ENCODE measurements around the gene MOCS1.

Gene MOCS1

DNA sequence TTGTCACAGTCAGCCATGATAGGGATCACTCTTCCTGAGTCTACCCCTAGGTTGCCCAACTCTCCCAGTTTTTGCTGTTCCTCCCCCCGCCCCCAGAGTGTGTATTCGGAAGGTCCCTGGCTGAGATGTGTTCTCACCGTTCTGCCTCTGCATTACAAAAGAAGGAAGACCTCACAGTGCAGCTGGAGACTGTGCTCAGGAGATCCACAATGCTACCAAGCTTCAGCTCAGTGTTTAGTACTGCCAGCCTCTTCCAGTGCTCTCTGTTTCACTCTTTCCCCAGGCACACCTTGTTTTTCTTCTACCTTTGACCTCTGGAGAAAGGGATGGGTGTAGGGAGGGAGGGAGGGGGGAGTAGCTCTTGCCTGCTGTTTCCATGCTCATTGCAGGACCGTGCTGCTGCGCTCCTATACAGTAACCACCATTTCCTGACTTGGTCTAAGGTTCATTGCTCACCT, 13.4 kb upstream of the MOCS1 start:
- no peak for DNase-seq

DNA sequence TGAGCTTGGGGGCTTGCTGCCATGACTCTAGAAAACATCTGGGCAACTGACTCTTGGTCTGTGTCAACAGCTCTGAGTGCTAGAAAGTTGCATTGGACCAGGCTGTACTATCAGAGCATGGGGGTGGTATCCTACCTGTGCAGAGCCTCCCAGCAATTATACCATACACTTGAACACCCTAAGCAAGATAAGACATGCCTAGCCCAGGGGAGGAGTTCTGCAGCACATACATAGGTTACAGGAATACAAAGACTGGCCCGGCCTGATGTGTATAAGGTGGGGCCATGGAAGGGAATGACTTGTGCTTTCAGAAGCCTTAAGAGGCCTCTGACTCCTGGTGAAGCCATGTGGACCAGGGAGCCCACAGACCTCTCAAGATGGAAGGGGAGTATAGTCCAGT, 11.4 kb upstream of the MOCS1 start:
- no peak for DNase-seq

DNA sequence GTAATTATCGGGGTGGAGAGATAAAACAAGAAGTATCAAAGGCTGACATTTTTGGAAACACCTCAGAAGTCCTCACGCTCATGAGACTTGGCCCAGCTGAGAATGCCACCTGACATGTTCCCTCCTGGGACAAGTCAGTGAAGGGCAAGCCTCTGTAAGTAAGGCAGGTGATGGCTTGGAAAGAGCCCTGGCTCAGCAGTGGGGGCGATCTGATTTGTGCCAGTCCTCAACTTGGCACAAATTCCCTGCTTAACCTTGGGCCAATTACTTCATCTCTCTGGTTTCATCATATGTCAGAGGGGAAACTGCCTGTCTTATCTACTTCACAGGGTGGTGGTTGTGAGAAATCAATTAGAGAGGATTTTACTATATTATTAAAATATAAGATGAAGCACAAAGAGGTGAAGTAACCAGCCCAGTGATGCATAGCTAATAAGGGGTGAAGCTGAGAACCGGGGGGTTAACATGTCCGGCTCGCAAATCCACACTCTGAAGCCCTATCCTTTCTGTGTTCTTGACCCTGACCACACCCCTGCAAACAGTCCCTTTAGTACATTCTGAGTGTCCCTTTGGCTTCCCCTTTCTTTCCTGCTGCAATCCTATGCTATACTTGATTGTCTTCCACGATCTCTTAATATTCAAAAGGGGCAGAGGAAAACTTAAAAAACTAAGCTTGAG, 8.8 kb upstream of the MOCS1 start:
- DNase-seq: no peak

DNA sequence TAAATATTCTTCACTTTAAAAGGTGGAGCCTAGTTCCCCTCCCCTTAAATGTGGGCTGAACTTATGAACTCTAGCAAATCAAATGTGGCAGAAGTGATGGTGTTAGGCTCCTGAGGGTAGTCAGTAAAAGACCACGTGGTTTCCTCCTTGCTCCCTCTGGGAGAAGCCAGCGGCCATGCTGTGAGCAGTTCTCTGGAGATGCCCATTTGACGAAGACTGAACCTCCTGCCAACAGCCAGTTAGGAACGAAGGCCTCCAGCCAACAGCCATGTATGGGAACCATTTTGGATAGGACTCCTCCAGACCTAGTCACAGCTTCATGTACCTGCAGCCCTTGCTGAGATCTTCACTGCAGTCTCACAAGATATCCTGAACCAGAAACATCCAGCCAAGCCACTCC, 7.6 kb upstream of the MOCS1 start:
- no peak for DNase-seq

DNA sequence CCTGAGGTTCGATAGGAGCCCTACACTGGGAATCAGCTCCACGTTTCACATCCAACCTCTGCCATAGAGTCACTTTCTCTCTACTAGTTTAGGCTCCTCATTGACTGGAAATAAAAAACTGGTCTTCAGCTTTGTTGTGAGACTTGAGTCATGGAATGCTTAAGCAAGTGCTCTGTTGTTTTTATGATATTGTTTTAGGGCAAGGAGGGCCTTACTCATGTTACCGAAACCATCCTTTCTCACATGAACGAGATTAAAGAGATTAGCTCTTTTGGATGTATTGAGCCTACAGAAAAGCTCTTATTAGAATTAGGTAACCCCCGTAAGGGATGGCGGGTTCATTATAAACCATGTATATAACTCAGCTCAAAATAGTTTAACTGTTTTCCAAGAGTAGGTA, 6.9 kb upstream of the MOCS1 start:
- no peak for DNase-seq

DNA sequence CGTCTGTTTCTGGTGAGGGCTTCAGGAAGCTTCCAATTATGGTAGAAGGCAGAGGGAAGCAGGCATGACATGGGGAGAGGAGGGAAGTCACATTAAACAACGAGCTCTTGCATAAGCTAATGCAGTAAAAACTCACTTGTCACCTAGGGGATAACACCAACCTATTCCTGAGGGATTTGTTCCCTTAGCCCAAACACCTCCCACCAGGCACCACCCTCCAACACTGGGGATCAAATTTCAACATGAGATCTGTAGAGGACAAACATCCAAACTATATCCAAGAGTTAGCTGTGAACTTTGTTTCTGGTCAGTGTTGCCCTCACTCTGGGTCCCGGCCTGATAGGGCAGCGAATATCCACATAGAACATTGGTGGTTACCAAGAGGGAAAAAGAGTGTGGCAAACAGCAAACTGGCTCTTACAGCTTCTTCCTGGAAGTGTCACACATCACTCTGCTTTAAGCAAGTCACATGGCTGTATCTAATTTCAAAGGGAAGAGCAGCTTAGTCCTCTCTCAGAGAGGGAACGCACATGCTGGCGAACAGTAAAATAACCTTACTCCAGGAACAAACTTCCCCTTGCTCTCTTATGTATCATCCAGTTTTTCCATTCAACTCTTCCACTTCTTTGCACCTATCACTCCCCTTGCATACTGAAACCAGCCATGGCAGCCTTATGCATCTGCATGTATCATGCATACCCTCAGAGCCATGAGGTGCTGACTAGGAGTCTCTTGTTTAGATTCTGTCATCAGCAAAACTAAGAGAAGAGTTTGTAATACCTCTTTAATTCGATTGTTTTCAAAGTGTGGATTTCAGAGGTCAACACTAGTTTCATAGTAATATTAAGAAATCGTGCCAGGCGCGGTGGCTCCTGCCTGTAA, 4.8 kb upstream of the MOCS1 start:
- no peak for DNase-seq

DNA sequence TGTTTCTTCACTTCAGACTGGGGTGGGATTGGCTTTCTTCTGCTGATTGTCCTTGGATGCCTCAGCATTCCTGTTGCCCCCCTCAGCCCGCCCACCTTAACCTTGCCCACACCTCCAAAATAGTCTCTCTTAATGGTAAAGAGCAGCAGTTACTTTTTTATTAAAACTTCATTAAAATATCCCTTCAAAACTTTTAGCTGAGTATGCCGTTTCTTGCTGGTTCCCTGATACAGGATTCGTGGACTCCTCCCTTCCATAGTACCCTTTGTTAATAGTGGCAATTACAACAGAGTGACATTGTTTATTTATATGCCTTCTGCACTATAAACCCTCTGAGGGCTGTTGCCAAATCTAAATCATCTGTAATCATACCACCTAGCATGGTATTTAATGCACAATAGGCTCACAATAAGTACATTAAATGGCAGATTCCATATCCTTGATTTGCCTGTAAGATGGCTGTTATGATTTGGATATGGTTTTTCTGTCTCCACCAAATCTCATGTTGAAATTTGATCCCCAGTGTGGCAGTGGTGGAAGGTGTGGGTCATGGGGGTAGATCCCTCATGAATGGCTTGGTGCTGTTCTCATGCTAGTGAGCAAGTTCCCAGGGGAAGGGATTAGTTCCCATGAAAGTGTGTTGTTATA, 3.5 kb upstream of the MOCS1 start:
- no peak for DNase-seq

DNA sequence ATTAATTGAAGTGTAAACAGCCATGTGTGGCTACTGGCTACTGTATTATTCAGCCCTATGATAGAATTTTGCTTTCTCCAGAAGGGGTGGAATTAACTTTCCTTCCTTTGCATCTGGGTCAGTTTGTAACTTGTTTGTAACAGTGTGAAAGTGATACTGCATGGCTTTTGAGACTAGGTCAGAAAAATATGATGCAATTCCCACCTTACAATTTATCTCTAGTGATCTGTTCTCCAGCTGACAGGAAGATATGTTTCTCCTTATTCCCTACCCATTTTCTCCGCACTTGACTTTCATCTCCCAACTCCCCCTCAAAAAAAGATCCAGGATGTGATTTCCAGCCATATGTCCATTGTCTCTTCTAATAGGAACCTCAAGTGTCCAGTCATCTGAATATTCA, 2.6 kb upstream of the MOCS1 start:
- no peak for DNase-seq

DNA sequence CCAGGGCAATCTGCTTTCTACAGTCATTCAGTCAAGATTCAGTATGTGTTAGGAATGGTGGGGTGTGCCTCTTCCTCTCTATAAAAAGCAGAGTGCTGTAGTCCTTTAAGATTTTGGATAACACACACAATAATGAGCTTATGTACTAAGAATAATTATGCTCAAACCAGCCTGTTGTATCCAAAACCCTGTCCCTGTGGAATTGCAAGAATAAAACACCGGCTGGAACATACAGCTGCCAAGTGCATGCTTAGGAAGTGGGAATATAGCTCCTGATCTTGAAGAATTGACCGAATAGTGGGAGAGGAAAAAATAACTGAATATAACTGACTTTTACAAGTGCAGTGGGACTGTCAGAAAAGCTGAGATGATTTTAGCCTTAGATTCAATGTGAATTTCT, 979 bp upstream of the MOCS1 start:
- no peak for DNase-seq

DNA sequence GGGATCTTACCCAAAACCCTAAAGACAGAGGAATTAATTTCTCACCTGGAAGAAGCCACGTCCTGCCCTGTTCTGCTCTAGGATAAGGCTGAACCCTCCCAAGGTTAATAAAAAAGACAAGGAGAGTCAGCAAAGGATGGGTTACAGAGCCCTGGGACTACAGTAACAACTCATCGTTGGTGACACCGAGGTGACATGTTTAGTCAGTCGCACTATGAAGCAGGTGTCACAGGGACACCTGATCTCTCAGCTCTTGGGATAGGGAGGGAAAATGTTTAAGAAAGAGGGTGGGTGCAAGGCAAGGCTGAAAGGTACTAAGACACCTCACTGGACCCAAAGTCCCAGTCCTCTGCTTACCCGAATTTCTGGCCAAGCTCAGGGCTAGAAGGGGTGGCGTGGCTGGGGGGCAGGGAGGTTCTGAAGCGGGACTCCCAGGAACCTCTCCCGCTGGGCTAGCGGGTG, 562 bp downstream of the MOCS1 start:
- no peak for DNase-seq

DNA sequence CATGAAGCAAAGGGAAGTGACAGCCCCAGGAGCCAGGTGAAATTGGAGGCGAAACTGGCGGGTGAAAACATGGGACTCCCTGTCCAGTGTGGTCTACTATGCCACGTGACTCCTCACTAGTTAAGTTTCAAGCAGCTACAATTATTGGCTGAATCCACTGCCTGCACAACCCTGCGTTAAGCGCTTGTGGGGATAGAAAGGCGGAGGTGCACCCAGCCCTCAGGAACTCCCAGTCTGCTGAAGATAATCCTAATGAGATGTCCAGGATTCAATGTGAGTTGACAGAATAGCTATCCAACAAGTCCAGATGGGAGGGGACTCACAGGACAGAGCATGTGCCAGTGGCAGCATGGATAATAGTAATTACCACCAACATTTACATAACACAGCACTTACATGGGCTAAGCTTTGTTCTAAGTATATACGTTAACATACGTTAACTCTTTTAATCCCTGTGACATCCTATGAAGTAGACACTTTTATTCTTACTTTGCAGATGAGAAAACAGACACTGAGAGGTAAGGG, 1.8 kb downstream of the MOCS1 start:
- no peak for DNase-seq

DNA sequence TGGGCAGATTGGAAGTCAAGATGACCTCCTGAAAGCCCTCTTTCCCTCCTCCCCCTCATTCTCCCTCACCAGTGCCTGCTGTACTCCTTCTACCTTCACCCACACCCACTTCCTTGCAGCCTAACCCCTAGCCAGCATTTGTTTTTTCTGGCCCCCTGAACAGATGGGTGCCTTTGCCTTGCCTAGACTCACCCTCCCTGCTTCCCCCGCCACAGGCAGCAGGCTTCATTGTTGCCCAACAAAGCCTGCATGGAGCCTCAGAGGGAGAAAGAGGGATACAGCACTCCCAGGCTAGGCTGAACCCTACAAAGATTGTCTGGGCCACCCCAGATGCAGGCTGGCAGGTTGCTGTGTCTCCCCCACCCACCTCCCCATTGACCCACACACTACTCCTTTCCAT, 2.7 kb downstream of the MOCS1 start:
- no peak for DNase-seq

DNA sequence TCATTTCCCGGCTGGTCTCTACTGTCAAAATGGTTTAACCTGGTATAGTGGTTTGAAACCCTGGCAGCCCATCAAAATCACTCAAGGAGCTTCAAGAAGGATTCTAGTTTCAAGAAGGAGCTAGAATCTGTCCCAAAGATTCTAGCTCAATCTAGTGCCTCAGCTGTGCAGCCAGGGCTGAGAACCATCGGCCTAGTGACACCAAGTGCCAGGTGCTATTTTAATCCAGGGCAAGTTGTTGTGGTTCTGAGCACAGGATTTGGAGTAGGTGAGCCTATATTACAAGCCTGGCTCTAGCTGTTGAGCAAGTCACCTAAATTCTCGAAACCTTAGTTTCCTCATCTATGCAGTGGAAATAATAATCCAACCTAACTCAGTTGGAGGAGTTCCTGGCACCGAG, 3.7 kb downstream of the MOCS1 start:
- no peak for DNase-seq

DNA sequence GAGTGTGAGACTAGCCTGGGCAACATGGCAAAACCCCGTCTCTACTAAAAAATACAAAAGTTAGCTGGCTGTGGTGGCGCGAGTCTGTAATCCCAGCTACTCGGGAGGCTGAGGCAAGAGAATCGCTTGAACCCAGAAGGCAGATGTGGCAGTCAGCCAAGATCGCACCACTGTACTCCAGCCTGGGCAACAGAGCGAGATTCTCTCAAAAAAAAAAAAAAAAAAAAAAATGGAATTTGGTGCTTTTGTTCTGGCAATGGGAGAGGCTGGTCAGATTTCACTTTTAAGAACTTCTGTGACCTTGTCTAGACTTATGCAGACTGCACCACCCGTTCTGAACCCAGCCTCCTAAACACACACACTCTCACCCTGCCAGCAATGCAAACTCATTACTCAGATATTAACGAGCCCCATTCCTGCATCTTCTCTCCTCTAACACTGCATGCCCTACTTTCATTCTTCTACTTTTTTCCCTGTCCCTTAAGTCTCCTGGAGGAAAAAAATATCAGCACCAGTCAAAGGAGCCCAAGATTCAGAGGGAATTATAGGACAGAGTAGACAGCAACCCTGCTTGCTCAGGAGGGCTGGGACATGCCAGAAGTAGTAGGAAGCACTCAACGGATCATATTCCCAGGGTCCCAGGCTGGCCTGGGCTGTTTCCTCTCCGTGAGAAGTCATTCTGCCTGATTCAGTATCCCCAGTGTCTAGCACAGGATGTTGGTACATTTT, 4.4 kb downstream of the MOCS1 start:
- DNase-seq: no peak

DNA sequence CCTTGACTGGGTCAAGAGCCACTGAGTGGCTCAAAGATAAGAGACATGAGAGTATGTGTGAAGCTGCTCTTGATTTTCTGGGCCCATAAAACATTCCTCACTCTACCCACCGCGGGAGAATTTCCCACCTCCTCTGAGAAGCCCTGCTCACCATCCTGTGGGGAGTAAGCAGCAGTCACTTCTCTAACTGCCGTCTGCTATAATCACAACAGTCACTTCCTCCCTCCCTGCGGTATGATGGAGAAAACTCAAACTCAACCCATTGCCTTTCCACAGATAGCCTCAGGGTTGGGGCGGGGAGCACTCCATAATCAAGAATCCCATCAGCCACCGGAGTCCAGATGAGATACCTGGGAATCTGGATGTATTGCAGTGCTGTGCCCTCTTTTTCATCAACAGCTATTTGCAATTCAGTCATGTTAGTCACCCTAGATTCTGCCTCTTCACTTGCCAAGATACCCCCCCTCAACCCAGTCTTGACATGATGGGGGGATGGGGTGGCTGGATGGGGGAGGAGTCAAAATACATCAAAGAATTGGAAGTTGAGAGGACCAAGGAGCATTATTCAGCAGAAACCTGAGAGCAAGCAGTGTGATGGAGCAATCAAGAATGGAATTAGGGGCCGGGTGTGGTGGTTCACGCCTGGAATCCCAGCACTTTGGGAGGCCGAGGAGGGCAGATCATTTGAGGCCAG, 5.1 kb downstream of the MOCS1 start:
- no peak for DNase-seq

DNA sequence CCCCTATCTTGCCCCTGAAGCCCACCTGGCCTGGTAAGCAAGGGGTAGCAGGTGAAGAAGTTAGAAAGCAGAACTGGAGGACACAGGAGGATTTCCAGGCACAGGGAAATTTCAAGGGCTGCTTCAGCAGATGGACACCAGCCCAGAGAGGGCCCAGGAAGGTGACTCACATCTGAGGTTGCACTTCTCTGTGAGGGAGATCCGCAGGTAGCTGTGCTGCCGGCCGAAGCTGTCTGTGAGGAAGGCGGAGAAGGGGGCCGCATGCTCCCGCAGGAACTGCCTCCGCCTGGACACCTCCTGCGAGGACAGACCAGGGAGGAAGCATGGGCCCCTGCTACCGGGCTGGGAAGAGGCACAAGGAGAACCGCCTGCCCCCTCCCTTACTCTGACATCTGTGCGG, 7.1 kb downstream of the MOCS1 start:
- no peak for DNase-seq

DNA sequence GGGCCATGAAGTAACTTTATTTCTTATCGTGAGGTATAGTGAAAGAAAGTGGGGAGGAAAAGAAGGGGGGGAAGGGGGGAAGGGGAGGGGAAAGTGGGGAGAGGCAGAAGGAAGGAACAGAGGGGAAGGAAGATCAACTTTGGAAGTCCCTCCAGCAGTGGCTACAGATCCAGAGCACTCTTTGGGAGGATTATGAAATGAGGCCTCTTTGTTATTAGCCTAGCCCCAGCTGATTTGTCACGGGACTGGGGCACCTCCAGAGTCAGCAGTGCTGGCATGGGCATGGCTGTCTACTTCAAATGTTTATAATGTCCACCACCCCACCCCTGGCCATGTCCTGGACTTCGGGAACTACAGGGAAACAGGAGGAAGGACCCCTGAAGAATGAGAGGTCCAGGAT, 7.6 kb downstream of the MOCS1 start:
- DNase-seq: no peak

DNA sequence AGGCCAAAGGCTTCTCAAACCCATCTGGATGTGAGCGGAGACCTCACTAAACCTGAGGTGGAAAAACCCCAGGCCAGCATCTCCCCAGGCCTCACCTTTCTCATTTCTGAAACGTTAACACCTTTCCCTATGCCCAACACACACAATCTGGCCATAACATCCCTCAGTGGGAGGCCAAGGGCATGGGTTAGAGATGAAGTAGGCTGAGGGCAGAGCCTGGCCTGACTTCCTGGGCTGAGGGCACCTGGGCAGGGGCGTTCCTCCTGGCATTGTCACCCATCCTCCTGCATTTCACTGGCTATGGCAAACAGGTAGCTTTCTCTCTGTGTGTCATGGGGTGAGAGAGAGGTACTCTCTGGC, 8.4 kb downstream of the MOCS1 start:
- DNase-seq: no peak

DNA sequence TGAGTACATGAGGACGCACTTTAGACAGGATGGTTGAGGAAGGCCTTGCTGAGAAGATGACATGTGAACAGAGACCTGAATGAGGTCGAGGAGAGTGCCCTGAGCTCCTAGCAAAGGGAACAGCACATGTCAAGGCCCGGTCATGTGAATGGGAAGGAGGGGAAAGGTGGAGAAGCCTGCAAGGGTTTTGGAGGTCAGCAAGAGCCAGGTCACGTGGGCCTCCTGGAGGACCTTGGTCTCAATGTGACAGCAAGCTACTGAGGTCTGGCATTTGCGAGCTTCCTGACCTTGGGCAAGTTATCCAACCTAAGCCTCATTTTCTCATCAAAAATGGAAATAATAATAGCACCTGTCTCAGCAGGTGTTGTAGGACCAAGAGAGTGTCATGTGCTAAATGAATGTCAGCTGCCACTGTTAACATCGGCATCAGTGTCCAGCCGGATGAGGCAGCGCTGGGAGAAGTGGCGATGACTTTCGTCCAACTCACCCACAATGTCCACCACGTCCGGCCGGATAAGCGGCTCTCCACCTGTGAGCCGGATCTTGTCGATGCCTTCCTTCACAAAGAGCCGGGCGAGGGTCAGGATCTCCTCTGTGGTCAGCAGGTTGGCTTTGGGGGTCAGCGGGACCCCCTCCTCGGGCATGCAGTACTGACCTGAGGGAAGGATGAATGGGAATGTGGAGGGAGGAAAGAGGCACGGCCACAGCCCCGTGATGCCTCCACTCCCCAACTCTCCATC, 8.9 kb downstream of the MOCS1 start:
- DNase-seq: no peak

DNA sequence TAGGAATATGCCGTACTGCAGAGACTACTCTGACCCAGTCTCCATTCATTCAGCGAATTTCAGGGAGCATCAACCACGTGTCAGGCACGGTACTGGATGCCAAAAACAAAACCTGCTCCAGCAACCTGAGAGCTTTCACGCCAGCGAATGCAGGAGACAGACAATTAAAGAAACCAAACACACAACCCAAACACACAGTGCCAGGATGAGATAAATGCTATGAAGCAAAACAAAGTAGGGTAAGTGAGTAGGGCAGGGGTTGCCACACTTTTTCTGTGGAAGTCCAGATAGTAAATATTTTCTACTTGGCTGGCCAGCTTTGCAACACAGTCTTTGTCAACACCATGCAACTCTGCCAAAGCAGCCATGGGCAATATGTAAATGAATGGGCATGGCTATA, 10.0 kb downstream of the MOCS1 start:
- no peak for DNase-seq

DNA sequence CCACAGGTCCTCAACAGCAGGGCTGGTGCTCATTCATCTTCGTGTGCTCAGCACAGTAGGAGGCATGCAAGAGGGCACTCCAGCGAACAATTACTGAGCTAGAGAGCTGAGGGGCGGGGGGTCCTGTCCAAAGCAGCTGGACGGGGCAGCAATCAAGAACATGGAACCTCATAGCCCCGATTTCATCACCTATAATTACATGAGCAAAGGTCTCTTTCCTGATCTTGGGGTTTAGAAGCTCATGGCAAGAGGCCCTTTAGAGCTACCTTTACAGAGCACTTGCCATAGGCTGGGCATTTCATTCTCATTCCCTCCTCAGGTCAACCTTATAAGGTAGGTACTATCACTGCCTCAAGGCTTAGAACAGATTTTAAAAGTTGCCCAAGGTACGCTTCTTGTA, 10.4 kb downstream of the MOCS1 start:
- DNase-seq: no peak

DNA sequence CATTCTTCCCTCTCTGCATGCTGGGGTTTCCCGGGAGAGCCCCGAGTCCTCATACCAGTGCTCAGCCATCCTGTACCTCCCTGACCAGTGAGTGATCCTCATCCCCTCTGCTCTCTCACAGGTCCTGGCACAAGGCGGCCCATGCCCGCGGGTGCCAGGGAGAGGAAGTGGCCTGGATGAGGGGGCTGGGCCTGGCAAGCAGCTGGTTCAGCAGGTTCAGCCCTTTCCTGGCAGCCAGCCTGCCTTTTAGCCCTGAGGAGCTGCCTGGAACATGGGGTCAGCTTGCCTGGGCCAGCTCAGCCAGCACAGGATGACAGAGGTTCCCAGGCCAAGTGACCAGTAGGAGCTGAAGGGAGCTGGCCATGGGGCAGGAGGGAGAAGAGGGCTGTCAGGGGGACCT, 10.9 kb downstream of the MOCS1 start:
- no peak for DNase-seq
